ENCODE data around the gene FNDC1.

FNDC1 gene

GRCh38 chr6:159155679-159156078 lies 13.5 kb upstream of the FNDC1 start:
- Histone ChIP-seq H3K36me3 (replicated peaks; ENCODE audit: low read depth, low read length) (no peaks in the 10 kb centered on the region), H3K27me3 (ENCODE audit: low read depth, low read length) (no peaks in the 10 kb centered on the region), H3K9ac (ENCODE audit: low read length) (no peak overlapping the region), H3K4me1 (ENCODE audit: low read length) (peaks cover 3% of the 10 kb centered on the region; the same call in 1 of the 2 replicates), H3K4me2 (ENCODE audit: low read length) (no peak overlapping the region), H3K79me2 (ENCODE audit: low read length) (no peaks in the 10 kb centered on the region), H3K9me3 (ENCODE audit: insufficient read depth, low read length) (no peaks in the 10 kb centered on the region), H3K4me3 (ENCODE audit: low read length) (no peak overlapping the region), H3K27ac (ENCODE audit: low read length) (no peak overlapping the region), H4K20me1 (ENCODE audit: insufficient read depth, low read length) (no peaks in the 10 kb centered on the region), H2AFZ (ENCODE audit: low read depth, low read length) (no peak overlapping the region)
- TF ChIP-seq EZH2phosphoT487 (IDR thresholded peaks at IDR 0.05; ENCODE audit: low read depth) = no peak
- no peak for TF ChIP-seq CTCF (IDR thresholded peaks at IDR 0.05; ENCODE audit: low read depth, low read length)

GRCh38 chr6:159156089-159156488 lies 13.1 kb upstream of the FNDC1 start:
- no peak overlapping the region for H3K9ac ChIP-seq (ENCODE audit: low read length)
- no peak overlapping the region for H3K27ac ChIP-seq (ENCODE audit: low read length)
- no peaks in the 10 kb centered on the region for H3K27me3 ChIP-seq (ENCODE audit: low read depth, low read length)

GRCh38 chr6:159157431-159157830 lies 11.8 kb upstream of the FNDC1 start:
- Histone ChIP-seq H3K27ac (ENCODE audit: low read length) (no peak overlapping the region), H3K36me3 (replicated peaks; ENCODE audit: low read depth, low read length) (no peaks in the 10 kb centered on the region), H3K79me2 (ENCODE audit: low read length) (no peaks in the 10 kb centered on the region), H3K9me3 (ENCODE audit: insufficient read depth, low read length) (no peaks in the 10 kb centered on the region), H3K4me2 (ENCODE audit: low read length) (no peak overlapping the region), H4K20me1 (ENCODE audit: insufficient read depth, low read length) (no peaks in the 10 kb centered on the region), H3K27me3 (ENCODE audit: low read depth, low read length) (no peaks in the 10 kb centered on the region), H2AFZ (ENCODE audit: low read depth, low read length) (no peak overlapping the region), H3K4me3 (ENCODE audit: low read length) (no peak overlapping the region), H3K9ac (ENCODE audit: low read length) (no peak overlapping the region), H3K4me1 (ENCODE audit: low read length) (no peaks in the 10 kb centered on the region)
- no peak for TF ChIP-seq CTCF (IDR thresholded peaks at IDR 0.05; ENCODE audit: low read depth, low read length)
- TF ChIP-seq EZH2phosphoT487 (IDR thresholded peaks at IDR 0.05; ENCODE audit: low read depth) = no peak

More at GRCh38 chr6:159156089-159156488, 13.1 kb upstream of the FNDC1 start:
- Histone ChIP-seq H3K79me2 (ENCODE audit: low read length) (no peaks in the 10 kb centered on the region), H2AFZ (ENCODE audit: low read depth, low read length) (no peak overlapping the region), H4K20me1 (ENCODE audit: insufficient read depth, low read length) (no peaks in the 10 kb centered on the region), H3K4me1 (ENCODE audit: low read length) (peaks cover 1% of the 10 kb centered on the region; the same call in 1 of the 2 replicates), H3K4me2 (ENCODE audit: low read length) (no peak overlapping the region), H3K4me3 (ENCODE audit: low read length) (no peak overlapping the region), H3K9me3 (ENCODE audit: insufficient read depth, low read length) (no peaks in the 10 kb centered on the region), H3K36me3 (replicated peaks; ENCODE audit: low read depth, low read length) (no peaks in the 10 kb centered on the region)
- TF ChIP-seq CTCF (IDR thresholded peaks at IDR 0.05; ENCODE audit: low read depth, low read length) (no peak), EZH2phosphoT487 (IDR thresholded peaks at IDR 0.05; ENCODE audit: low read depth) (no peak)

GRCh38 chr6:159161839-159162238 lies 7.4 kb upstream of the FNDC1 start:
- Histone ChIP-seq H3K36me3 (replicated peaks; ENCODE audit: low read depth, low read length) (no peaks in the 10 kb centered on the region), H3K79me2 (ENCODE audit: low read length) (no peaks in the 10 kb centered on the region), H4K20me1 (ENCODE audit: insufficient read depth, low read length) (no peaks in the 10 kb centered on the region), H2AFZ (ENCODE audit: low read depth, low read length) (no peak overlapping the region), H3K4me2 (ENCODE audit: low read length) (no peak overlapping the region), H3K27me3 (ENCODE audit: low read depth, low read length) (peaks cover 11% of the 10 kb centered on the region; the same call in 1 of the 2 replicates), H3K9me3 (ENCODE audit: insufficient read depth, low read length) (no peaks in the 10 kb centered on the region), H3K4me1 (ENCODE audit: low read length) (no peaks in the 10 kb centered on the region), H3K27ac (ENCODE audit: low read length) (no peak overlapping the region), H3K4me3 (ENCODE audit: low read length) (no peak overlapping the region), H3K9ac (ENCODE audit: low read length) (no peak overlapping the region)
- TF ChIP-seq EZH2phosphoT487 (IDR thresholded peaks at IDR 0.05; ENCODE audit: low read depth) (no peak), CTCF (IDR thresholded peaks at IDR 0.05; ENCODE audit: low read depth, low read length) (no peak)

Data from OCI-LY3 (cell line).